ENCODE data around the gene DRC7.

- TF ChIP-seq CTCF (optimal IDR thresholded peaks at IDR 0.05 in 1 of 3, IDR thresholded peaks at IDR 0.05 in 1 of 3, conservative IDR thresholded peaks at IDR 0.05 in 1 of 3; ENCODE audit: extremely low read depth in 1 of 3, insufficient read depth in 2 of 3, low read length in 3 of 3) (no peak), EZH2 (IDR thresholded peaks at IDR 0.05; ENCODE audit: low read length) (no peak)
These were observed 67.9 kb downstream of the DRC7 start for GRCh38 chr16:57762365-57763040.

Measured in keratinocyte (primary cell).